ENCODE data around the gene SART3.

- TF ChIP-seq CTCF (IDR thresholded peaks at IDR 0.05) (no peak), POLR2A (IDR thresholded peaks at IDR 0.05; ENCODE audit: low read depth) (no peak), EP300 (IDR thresholded peaks at IDR 0.05) (no peak), POLR2AphosphoS5 (IDR thresholded peaks at IDR 0.05) (no peak)
These were observed 44.3 kb downstream of the SART3 start for GRCh38 chr12:108516511-108517275.
